Measurements from ENCODE around the gene LDHB. TPM values are rescaled to one million over a fixed set of nuclear protein-coding genes. Genes with fewer than 3 reads are reported as not detected.
"Not testable (repeated sequence)": the region's sequence is repeated elsewhere in the genome, so short reads cannot be mapped to it uniquely, and the experiment has no call there.

Gene LDHB
- total RNA-seq, 1 experiment from 2014 or later = 730 TPM

GRCh38 chr12:21607701-21608100, 49.9 kb downstream of the LDHB start:
- peak; percentile 3 for DNase-seq (ENCODE audit: low read depth)

GRCh38 chr12:21606175-21606574, 51.5 kb downstream of the LDHB start:
- DNase-seq (ENCODE audit: low read depth) = no peak

DNA sequence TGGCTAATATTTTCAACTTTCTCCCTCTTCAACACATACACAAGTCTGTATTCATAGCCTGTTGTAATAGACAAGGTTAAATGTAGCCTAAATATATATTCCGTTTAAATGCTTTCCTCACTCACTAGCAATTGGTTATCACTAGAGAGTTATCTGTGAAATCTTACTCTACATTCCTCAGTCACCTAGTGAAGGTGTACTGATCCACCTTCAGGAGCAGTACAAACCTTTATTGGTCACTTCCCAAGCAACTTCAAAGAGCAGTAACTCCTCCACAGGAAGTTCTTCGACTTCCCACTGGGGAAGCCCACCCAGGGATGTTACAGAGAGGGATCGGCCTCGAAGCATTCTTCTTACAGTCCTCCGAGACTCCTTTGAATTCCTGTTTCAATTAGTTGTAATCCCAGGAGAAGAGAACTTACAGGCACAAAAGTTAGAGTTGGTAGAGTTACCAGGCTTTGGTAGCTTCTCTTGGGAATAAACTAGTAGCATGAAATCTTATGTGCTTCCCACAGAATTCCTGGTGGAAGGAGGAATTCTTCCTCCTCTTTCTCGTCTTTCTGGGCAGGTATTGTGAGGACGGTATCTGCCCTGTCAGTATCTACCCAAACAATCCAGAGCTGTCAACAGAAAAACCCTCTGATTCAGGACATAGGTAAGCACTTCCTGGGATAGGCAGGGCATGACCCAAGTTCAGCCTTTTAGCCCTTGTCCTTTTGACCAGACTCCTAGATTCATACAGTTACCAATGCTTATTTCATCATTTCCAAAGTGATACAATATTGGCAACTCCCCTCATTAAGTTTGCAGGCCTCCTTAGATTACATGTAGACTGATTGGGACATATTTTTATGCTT, 53.2 kb downstream of the LDHB start, which contains the start of gene GYS2:
Gene GYS2 (minus strand): TSS at position 603 of the 857 bp plus-strand sequence. CDS start 255 bp downstream, at position 348.
- DNase-seq (ENCODE audit: low read depth) = no peak

DNA sequence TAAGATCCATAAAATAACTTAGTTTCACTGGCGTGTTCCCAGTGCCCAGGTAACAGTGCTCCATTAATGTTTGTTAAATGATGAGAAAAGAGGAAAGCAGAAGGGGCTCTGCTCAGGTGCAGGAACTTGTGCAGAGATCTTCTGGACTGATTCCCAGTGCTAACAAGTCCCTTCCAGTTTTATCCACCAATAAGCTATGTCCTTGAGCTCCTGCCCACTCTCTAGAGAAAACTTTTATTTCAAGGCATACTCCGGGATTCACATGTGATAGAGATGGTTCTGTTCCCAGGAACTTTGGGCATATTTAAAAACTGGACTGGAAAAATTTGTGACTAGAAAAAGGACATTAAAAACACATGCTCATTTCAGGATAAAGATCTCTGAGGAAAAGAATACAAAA, 54.9 kb downstream of the LDHB start:
- no peak for DNase-seq (ENCODE audit: low read depth)

DNA sequence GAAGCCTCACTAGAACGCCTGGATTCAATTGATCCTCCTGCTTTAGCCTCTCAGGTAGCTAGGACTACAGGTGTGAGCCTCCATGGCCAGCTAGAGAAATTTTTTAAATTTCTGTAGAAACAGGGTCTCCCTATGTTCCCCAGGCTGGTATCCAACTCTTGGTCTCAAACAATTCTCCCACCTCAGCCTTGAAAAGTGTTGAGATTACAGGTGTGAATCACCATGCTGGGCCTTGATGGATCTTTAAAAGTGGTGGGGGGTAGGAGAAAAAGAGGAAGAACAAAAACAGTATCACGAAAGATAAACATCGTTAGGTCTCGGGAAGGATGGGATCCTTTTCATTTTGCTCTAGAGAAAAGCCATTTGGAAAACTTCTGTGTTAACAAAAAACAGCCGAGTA, 57.4 kb downstream of the LDHB start:
- DNase-seq (ENCODE audit: low read depth) = no peak

DNA sequence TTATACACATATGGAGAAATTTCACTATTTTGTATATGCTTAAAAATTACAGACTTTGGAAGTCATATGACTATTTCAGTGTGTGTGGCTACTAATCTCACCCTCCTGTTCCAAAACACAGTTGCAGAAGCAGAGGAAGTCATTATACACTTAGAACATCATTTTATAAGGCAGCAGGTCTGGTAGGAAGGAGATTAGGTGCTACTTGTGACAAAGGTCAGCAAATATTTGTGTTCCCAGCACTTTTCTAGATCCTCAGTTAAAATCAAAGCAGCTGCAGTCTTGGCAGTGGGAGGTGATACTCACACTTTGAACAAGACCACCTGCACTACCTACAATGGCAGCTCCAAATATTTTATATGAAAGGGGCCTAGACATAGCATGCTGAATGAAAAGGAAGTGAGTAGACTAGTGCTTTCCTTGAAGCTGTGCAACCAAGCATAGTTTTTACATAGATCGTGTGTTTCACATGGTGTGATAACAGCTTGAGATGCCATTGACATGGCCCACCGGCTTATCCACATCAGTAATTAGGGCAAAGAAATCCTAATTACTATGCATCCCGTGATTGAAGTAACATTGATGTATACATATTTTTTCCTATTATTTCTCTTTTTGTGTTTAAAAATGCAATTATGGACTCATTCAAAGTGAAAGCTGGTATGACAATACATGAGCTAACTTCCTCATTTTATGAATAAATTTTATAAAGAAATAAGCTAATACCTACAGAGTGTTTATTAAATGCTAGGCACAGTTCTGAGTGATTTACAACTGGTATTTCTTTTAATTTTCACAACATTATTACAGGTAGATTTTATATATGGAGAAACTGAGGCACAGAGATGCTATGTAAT, 58.3 kb downstream of the LDHB start:
- no peak for DNase-seq (ENCODE audit: low read depth)

DNA sequence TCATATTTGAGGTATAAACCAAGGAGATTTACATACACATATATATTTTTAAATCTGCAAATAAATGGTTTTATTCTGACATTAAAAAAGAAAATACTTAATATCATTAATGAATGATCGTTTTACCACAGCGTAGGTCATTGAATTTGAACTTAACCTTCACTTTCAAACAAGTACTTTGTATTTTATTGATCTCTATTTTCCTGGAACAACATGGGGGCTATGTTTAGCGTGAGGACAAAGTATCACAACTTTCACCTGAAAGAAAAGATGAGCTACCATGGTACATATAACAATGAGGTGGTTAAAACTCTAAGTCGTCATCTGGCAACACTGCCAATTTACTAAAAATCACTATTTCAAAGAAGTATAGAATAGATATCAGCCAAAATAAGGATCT, 59.0 kb downstream of the LDHB start:
- DNase-seq (ENCODE audit: low read depth) = no peak

DNA sequence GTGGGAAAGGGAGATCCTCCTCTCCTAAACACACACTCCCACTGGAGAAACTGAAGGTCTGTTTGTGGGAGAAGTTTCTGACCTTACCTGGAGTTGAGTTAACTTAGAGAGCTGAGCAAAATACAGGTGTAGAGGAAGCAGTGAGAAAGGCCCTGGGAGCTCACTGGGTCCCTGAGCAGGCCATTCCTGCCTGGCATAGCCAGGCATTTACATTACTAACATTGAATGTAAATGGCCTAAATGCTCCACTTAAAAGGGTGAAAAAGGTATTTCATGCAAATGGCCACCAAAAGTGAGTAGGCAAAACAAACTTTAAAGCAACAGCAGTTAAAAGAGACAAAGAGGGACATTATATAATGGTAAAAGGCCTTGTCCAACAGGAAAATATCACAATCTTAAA, 62.3 kb downstream of the LDHB start:
- not testable (repeated sequence) for DNase-seq (ENCODE audit: low read depth)

DNA sequence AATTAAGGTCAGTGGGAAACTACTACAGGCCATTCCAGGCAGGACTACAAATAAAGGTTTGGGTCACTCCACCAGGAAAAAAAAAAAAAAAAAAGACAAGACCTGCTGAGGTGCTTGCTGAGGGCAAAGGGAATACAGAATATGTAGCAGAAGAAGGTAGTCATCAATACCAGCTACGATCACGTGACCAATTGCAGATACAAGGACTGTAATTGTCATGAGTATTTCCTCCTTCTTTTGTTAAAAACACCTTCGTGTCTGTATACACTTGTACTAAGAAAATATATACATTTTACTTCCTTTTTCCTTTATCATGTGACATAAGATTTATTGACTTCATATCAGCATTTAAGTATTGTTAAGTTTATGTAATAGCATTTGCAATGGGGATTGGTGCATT, 72.2 kb downstream of the LDHB start:
- DNase-seq (ENCODE audit: low read depth) = no peak

Other genes starting within 250 kb of the LDHB start
- 0.94 and 2.3 TPM in 2 replicates for gene PYROXD1, start 220.2 kb downstream of the LDHB start, total RNA-seq (2014; rRNA removed; shearing (Covaris generic))
- 71.3 and 92.2 TPM in 2 replicates for gene RECQL, start 156.2 kb downstream of the LDHB start, total RNA-seq (2014; rRNA removed; shearing (Covaris generic))
- 95.9 and 121 TPM in 2 replicates for gene GOLT1B, start 156.1 kb downstream of the LDHB start, total RNA-seq (2014; rRNA removed; shearing (Covaris generic))
- gene SPX, start 131.5 kb downstream of the LDHB start, total RNA-seq (2014; rRNA removed; shearing (Covaris generic)) = 0.39 and 0.47 TPM in 2 replicates
- gene GYS2, start 53.0 kb downstream of the LDHB start, total RNA-seq (2014; rRNA removed; shearing (Covaris generic)) = not detected in 2 replicates
- not detected in 2 replicates for gene KCNJ8, start 116.9 kb upstream of the LDHB start, total RNA-seq (2014; rRNA removed; shearing (Covaris generic))